GM18909 (cell line): ENCODE measurements around the gene SLAMF1.
"Not testable (repeated sequence)": the region's sequence is repeated elsewhere in the genome, so short reads cannot be mapped to it uniquely, and the experiment has no call there.

Experiments used
- ATAC-seq: cut with Tn5 transposase; IDR thresholded peaks from one replicate; pipeline ENCODE4 v1.9.1; 2021; ENCODE audit warnings: mild to moderate bottlenecking; ENCODE audit not compliant: unreplicated experiment, poor library complexity

SLAMF1 gene

GRCh38 chr1:160570840-160571239 is 76.0 kb downstream of the SLAMF1 start:
- no peak for ATAC-seq

GRCh38 chr1:160569806-160570205 is 77.0 kb downstream of the SLAMF1 start:
- ATAC-seq: no peak

- no peak for ATAC-seq
These were observed 78.8 kb downstream of the SLAMF1 start for GRCh38 chr1:160567858-160568682.

- no peak for ATAC-seq
These were observed 79.5 kb downstream of the SLAMF1 start for GRCh38 chr1:160567341-160567740.

- ATAC-seq: no peak
These were observed 81.3 kb downstream of the SLAMF1 start for GRCh38 chr1:160565564-160565963.

GRCh38 chr1:160563230-160563629 is 83.6 kb downstream of the SLAMF1 start:
- not testable (repeated sequence) for ATAC-seq

- not testable (repeated sequence) for ATAC-seq
These were observed 84.1 kb downstream of the SLAMF1 start for GRCh38 chr1:160562745-160563144.

- ATAC-seq: no peak
These were observed 86.0 kb downstream of the SLAMF1 start for GRCh38 chr1:160560806-160561205.

GRCh38 chr1:160560045-160560705 is 86.7 kb downstream of the SLAMF1 start:
- no peak for ATAC-seq

- not testable (repeated sequence) for ATAC-seq
These were observed 87.4 kb downstream of the SLAMF1 start for GRCh38 chr1:160559437-160559836.

- ATAC-seq: no peak
These were observed 88.0 kb downstream of the SLAMF1 start for GRCh38 chr1:160558660-160559380.
